GM21360 (cell line): ENCODE results near the gene SDF4.
"Not testable (repeated sequence)": the region's sequence is repeated elsewhere in the genome, so short reads cannot be mapped to it uniquely, and the experiment has no call there.

Source experiments
- ATAC-seq: cut with Tn5 transposase; IDR thresholded peaks from one replicate; pipeline ENCODE4 v1.9.1; 2021; ENCODE audit warnings: mild to moderate bottlenecking, moderate library complexity; ENCODE audit not compliant: unreplicated experiment

Gene SDF4

DNA sequence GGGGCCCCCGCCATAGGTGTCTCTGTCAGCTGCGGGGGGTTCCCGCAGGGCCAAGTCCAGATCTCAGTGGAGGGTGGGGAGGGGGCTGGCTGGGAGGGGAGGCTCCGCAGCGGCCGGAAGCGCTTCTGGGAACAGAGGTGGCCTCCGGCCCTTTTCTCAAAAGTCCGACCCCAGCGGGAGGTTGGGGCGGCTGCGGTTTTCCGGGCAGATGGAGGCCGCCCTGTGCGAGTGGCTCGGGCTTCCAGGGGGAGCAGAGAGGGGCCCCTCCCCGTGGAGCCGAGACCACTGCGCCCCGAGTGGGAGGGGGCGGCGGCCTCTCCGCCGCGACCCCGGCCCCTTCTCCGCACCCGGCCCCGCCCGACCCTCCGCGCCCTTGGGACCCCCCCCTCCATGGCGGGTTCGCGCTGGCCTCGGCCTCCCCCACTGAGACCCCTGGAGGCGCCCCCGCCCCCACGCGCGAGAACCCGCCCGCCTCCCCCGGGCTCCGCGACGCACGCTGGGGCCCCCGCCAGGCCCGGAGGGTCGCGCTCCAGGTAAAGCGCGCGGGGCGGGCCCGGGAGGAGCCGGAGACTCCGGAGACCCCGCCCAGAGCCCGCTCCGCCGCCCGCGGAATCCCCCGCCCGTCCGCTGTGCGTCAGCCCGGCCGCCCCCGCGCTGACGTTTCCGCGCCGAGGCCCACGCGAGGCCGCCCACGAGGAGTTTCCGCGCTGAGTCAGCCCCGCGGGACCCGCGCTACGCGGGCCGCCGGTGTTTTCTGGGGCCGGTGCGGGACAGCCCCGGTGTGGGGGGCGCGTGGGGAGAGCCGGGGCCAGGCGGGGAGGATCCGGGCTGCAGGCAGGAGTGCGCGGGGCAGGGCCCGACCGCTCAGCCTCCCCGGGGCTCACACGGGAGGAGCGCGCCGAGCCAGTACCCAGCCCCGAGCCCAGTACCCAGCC, 30.7 kb downstream of the SDF4 start:
- ATAC-seq, result peak; percentile 54

DNA sequence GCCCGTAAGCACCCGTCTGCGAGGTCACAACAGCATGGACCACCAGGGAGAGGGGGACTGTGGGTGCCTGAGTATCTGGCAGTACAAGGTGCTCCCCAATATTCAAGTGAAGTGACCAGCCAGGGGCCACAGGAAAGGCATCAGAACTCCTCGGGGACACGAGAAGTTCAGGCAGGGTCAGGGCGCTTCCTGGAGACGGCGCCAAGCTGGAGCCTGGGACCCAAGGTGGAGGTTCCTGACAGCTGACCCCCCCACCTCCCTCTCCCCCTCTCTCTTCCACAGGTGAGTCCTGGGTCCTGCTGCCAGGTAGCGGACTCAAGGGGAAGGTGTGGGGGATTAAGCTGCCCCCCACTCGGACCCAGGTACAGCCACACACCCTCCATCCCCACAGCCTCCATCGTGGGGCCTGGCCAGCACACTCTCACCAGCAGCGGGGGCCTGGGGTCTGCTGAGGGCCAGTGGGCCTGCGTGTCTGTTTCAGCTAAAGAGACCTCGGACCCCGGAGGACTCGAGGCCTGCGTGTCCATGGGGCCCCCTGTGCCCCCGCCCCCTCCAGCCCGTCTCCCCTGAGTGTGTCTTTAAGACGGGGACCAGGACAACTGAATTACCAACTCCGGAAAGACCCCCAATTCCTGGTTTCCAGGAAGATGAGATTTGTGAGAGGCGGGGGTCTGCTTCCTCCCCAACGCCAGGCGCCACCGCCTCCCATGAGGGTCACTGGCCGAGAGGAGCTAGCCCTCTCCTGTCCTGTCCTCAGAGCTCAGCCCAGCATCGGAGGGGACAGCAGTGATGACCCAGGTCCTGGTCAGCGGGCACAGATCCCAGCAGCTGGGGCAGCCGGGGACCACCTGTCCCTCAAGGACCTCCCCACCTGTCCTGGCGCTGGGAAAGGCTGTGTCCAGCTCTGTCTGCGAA, 31.6 kb downstream of the SDF4 start:
- ATAC-seq, result no peak

DNA sequence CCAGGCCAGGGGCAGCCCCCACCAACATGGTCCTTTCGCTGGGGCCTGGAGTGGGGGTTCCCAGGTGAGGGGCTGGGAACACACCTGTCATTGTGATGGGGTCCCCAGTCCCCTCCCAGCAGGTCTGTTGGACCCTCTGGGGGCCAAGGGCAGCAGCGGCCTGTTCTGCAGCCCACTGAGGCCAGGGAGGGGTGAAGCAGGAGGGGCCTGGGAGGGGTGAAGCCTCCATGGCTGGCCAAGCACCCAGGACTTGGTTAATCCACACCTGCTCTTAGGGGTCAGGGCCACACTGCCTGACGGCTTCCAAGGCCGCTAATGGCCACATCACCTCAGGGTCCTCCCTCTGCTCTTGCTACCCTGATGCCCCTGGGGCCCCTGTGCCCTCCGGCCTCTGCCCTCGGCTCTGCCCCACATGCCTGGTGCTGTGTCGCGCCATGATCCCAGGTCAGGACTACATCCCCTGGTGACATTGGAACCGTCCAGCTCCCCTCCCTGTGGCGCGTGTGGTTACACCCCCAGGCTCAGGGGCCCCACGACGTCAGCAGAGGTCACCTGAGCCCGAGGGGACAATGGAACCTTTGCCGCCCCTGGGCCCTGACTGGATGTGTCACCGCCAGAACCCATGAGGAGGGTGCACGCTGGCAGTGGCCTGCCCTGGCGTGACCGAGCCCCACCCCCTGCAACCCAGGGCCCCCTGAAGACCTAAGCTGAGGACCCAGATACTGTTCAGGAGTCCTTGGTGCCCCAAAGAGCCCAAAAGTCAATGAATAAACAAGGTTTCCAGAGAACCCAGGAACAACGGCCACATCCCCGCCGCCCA, 32.5 kb downstream of the SDF4 start:
- ATAC-seq, result no peak

DNA sequence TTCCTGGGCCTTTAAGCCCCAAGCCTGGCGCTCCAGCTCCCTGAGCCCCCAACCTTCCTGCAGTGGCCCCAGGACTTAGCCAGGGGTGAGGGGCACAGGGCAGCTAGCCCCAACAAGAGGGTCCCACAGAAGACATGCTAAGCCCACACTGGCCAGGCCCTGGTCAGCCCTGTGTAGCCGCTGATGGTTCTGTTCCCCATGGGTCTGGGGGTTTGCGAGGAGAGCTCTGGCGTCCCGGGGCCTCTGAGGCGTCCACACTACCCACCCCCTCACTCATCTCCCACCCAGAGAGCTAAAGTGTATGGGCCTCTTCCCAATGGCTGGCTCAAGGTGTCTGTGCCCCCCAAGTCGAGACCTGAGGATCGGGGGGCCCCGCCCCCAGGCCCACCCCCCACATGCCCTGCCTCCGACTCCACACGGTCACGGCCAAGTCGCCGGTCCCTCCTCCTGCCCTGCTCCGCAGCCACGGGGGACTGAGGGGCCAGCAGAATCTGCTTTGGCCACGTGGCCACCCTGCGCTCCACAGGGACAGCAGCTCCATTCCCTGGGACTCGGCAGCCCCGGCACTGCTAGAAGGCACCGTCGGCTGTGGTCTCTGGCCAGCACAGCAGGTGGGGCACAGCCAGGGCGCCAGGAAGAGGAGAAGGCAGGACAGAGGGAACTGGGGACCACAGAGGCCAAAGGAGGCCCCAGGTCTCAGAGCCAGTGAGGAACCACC, 33.2 kb downstream of the SDF4 start:
- ATAC-seq, result no peak

DNA sequence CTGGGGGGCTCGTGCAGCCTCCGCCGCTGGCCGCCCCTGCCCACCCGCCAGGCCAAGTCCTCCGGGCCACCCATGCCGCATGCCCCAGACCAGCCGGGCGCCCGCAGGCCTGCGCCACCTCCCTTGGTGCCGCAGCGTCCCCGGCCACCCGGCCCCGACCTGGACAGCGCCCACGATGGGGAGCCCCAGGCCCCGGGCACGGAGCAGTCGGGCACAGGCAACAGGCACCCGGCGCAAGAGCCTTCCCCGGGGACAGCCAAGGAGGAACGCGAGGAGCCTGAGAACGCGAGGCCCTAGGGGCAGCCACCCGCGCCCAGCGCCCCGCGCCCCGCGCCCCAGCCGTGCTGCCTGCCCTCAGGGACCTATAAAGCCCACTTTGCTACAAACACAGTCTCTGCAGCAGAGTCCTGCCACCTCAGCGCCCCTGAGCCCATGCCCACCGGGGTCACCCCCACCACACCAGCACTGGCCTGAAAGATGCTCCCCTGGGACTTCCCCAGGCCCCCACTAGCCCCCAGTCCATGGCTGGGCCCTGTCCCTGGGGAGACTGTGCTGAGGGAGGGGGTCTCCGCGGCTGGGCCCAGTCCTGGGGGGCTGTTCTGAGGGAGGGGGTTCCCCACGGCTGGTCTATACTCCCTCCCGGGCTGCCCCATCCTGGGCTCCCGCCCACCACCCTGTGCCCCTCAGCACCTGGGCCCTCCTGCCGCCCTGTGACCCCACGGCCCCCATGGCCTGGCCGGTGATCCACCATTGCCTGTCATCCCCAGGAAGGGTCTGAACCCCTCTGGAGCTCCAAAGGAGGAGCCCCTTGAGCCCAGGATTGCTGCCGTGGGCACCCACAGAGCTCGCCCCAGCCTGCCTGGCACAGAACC, 34.0 kb downstream of the SDF4 start:
- ATAC-seq, result no peak

DNA sequence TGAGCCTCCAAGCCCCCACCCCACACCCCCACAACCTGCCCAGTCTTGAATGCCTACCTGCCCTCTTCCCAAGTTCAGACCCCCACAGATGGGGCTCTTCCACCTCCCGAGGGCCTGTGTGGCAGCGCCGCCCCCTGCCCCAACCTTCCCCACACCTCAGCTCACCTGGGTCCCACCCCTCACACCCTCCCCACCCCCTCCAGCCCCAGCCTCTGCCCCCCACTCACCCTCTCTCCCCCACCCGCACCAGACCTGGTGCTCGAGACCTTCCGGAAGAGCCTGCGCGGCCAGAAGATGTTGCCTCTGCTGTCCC, 34.7 kb downstream of the SDF4 start:
- no peak for ATAC-seq

DNA sequence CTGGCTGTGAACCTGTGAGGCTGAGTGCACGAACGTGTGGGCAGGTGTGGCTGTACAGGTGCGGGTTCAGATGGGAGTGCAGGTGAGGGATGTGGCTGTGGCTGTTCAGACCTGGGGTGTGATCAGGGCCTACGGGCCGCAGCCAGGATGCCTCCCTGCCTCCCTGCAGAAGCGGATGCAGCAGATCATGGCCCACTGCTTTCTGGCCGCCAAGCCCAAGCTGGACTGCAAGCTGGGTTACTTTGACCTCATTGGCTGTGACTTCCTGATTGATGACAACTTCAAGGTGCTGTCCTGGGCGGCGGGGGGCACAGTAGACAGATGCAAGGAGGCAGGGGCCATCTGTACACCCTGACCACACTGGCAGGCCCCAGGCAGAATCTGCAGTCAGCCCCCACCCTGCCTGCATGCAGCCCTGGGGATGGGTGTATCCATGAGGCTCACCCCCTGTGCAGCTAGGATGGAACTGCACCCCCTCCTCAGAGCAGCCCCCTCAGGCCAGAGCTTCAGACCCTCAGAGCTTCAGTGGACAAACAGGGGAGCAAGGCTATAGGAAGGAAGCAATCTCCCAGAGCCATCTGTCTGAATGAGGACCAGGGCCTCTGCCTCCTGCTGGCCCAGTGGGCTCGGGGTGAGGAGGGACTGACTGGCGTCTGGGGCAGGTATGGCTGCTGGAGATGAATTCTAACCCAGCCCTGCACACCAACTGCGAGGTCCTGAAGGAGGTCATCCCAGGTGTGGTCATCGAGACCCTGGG, 35.2 kb downstream of the SDF4 start:
- ATAC-seq, result no peak

DNA sequence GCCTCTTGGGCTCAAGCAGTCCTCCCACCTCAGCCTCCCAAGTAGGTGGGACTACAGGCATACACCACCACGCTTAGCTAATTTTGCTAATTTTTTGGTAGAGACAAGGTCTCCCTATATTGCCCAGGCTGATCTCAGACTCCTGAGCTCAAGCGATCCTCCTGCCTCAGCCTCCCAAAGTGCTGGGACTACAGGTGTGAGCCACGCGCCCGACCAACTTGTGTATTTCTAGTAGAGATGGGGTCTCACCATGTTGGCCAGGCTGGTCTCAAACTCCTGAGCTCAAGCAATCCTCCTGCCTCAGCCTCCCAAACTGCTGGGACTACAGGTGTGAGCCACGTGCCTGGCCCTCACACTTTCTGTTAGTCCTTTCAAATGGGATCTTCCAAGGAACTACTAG, 36.1 kb downstream of the SDF4 start:
- not testable (repeated sequence) for ATAC-seq

DNA sequence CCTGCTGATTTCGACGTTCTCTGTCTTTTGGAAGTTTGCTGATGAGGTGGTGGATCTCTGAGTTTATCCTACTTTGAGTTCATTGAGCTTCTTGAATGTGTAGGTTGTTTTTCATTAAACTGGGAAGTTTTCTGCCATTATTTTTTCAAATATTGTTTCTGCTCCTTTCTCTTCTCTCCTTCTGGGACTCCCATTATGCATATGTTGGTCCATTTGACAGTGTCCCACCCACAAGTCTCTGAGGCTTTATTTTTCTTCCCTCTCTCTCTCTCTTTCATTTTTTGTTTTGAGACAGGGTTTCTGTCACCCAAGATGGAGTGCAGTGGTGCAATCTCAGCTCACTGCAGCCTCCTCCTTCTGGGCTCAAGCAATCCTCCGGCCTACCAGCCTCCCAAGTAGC, 37.1 kb downstream of the SDF4 start:
- no peak for ATAC-seq

DNA sequence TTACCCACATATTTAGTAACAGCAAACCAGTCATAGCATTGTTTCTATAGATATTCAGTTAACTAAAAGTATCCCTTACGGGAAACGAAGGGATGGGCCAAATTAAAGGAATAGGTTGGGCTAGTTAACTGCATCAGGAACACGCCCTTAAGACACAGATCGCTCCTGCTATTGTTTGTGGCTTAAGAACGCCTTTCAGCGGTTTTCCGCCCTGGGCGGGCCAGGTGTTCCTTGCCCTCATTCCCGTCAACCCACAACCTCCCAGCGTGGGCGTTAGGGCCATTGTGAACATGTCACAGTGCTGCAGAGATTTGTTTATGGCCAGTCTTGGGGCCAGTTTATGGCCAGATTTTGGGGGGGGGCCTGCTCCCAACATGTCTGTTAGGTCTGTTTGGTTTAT, 40.1 kb downstream of the SDF4 start:
- no peak for ATAC-seq

DNA sequence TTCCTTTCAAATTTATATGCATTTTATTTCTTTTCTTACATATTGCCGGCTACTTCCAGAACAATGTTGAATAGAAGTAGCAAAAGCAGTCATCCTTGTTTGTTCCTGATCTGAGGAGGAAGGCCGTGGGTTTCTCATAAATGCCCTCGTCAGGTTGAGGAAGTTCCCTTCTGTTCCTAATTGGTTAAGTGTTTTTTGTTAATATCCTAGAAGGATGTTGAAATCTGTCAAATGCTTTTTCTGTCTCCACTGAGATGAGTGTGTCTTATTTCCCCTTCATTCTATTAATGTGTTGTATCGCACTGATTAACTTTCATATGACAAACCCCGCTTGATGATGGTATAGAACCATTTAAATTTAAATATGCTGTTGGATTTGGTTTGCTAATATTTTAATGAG, 42.7 kb downstream of the SDF4 start:
- ATAC-seq, result no peak

DNA sequence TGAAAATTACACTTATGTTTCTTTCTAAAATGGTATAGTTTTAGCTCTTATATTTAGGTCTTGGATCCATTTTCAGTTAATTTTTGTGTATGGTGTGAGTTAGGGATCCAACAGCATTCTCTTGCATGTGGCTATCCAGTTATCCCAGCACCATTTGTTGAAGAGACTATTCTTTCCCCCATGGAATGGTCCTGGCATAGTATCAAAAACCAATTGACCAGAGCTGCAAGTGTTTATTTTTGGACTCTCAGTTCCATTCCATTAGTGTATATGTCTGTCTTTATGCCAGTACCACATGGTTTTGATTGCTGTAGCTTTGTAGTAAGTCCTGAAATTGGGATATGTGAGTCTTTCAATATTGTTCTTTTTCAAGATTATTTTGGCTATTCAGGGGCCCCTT, 43.9 kb downstream of the SDF4 start:
- ATAC-seq, result no peak

DNA sequence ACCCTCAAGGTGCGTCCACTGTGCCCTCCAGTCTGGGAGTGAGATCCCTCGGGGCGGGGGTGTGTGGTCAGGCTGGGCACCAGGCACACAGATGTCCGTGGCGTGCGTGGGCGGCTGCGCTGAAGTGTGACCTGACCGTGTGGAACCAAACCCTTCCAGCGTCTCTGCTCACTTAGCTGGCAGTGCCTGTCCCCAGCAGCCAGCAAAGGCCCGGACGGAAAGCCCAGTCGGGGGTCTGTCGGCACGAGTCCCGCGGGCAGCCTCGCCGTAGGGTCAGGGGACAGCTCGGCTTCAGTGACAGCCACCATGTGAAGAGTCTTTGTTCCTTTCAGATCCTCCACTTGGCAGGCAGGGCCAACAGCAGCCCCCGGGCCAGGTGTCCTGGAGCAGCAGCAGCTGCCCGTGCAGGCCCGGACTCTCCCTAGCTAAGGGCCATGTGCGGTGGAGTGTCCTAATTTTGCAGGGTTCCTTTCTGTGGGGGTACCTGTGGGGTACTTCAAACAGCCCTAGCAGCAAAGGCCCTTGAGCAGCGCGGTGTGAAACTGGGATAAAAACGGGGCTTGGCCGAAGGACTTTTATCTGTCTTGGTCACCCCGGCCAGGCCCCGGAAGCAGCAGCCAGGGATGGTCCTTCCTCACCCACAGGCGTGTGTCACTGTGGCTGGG, 46.6 kb downstream of the SDF4 start:
- no peak for ATAC-seq

DNA sequence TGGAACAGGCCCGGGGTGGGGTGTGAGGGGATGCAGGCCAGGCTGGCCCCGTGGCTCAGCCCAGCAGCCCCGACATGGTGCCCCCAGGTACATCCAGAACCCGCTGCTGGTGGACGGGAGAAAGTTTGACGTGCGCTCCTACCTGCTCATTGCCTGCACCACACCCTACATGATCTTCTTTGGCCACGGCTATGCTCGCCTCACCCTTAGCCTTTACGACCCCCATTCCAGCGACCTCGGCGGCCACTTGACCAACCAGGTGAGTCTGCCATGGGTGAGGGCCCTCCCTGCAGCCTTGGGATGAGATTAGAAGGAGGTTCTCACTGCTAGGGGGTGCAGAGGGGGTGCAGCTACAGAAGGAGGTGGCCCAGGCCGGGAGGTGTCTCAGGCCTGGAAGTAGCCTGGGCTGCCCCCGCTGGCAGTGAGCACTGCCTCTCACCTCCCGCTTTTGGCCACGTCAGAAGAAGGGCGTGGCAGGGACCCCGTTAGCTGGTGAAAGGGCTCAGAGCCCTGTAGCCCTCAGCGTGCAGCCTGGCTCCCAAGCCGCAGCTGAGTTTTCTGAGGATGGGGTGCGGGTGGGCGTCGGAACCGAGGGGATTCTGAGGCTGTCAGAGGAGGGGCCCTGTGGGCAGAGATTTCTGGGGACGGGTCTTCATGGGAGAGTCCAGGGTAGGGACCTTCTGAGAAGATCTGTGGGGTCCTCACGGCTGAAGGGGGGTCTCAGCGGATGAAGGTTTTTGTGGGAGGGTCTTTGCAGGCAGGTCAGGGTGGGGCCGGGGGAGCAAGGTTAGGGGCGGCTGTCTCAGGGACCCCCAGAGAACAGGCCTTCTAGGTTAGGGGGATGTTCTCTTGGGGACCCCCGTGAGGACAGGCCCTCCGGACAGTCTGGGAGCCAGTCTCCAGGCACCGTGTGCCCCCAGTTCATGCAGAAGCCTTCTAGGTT, 47.7 kb downstream of the SDF4 start:
- ATAC-seq, result no peak

DNA sequence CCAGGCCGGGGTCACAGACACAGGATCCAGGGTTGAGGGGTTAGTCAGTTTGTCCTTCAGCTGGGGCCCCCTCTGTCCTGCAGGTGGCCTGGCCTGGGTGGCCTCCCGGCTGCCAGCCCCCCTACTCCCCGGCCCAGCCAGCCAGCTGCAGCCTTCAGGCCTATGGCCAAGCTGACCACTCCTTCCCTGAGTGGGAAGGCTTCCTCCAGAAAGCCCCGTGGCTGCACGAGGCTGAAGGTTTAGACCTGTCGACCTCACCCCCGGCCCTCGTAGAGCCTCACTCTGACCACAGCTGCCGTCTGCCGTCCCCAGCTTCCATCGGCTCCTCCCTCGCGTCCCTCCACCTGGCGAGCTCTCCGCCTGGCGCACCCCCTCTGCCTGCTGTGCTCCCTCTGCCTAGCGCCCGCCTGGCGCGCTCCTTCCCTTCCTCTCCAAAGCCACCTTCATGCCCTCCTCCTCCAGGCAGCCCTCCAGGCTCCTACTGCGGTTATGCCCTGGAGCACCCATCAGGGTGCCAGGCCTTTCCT, 48.5 kb downstream of the SDF4 start:
- ATAC-seq, result no peak

DNA sequence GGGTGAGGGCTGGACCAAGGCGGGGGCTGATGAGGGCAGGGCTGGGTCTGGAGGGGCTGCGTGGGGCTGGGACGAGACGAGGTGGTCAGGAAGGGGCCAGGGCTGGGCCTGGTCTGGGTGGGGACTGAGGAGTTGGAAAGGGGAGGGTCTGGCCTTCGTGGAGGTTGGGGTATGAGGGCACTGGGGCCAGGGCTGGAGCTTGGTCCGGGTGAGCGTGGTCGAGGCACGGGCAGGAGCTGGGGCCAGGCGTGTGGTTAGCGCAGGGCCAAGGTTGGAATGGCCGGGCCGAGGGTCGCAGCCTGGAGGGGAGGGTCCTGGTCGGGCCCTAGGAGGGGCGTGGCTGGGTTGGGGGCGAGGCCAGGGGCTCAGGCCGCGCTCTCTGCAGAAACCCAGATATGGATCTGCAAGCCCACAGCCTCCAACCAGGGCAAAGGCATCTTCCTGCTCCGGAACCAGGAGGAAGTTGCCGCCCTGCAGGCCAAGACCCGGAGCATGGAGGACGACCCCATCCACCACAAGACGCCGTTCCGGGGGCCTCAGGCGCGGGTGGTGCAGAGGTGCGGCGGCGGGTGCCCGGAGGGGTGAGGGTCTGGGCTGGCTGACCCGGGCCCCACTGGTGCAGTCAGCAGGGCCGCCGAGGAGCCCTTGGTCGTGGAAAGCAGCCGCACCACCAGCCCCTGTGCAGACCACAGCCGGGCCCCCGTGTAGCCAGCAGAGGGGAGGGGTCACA, 49.1 kb downstream of the SDF4 start:
- ATAC-seq, result no peak
